H1 (cell line): ENCODE data around the gene TMEM250.

Experiments
- BRCA1 ChIP-seq: IDR thresholded peaks from 2 replicates; pipeline ENCODE4 v1.6.1; 2012; ENCODE audit warnings: low read depth, low read length, improper control_type of control experiment
- CTCF ChIP-seq, 3 experiments: IDR thresholded peaks; 1 replicate in 2 of 3; 2 replicates in 1 of 3; pipeline versions ENCODE4 v1.5.1 to v1.6.1; 2011; ENCODE audit warnings: low read length in 3 of 3, mild to moderate bottlenecking in 3 of 3, inconsistent platforms in 2 of 3, low read depth in 1 of 3, moderate library complexity in 1 of 3; ENCODE audit not compliant: insufficient read depth in 1 of 3; ENCODE audit errors: control extremely low read depth in 1 of 3
- GABPA ChIP-seq: IDR thresholded peaks from 2 replicates; pipeline ENCODE4 v1.6.1; 2011; ENCODE audit warnings: mild to moderate bottlenecking, low read length, moderate library complexity, borderline replicate concordance; ENCODE audit not compliant: insufficient read depth
- HDAC6 ChIP-seq: IDR thresholded peaks from one replicate; pipeline ENCODE4 v1.7.1; 2012; ENCODE audit warnings: low read depth, mild to moderate bottlenecking, inconsistent platforms, low read length, moderate library complexity
- POLR2A ChIP-seq, 2 experiments: IDR thresholded peaks; 1 replicate in 1 of 2; 2 replicates in 1 of 2; pipeline ENCODE4 v1.6.1; 2011; ENCODE audit warnings: low read depth in 2 of 2, low read length in 2 of 2, mild to moderate bottlenecking in 2 of 2; ENCODE audit errors: control extremely low read depth in 1 of 2
- POLR2AphosphoS5 ChIP-seq: IDR thresholded peaks from 2 replicates; pipeline ENCODE4 v1.6.1; 2011; ENCODE audit warnings: low read depth, low read length
- RFX5 ChIP-seq: IDR thresholded peaks from 2 replicates; pipeline ENCODE4 v1.6.1; 2011; ENCODE audit warnings: low read depth, low read length, improper control_type of control experiment, borderline replicate concordance
- TCF12 ChIP-seq: IDR thresholded peaks from 2 replicates; pipeline ENCODE4 v1.6.1; 2011; ENCODE audit warnings: low read depth, mild to moderate bottlenecking, low read length
- USF2 ChIP-seq: IDR thresholded peaks from 2 replicates; pipeline ENCODE4 v1.6.1; 2011; ENCODE audit warnings: low read length, improper control_type of control experiment

GRCh38 chr9:136092353-136092650, 26.4 kb downstream of the TMEM250 start:
- TF ChIP-seq TCF12 (no peak), GABPA (no peak), HDAC6 (no peak), CTCF (IDR thresholded peaks at IDR 0.05; ENCODE audit: control extremely low read depth in 1 of 3, insufficient read depth in 1 of 3, low read depth in 1 of 3, low read length in 3 of 3) (no peak; a peak in 1 of 4 replicates), POLR2A (IDR thresholded peaks at IDR 0.05; ENCODE audit: control extremely low read depth in 1 of 2, low read depth in 2 of 2, low read length in 2 of 2) (no peak), BRCA1 (no peak), USF2 (no peak), RFX5 (no peak), POLR2AphosphoS5 (no peak)
